GM15510 (cell line): ENCODE measurements around the gene CAPN15.

Experiments
- POLR2A ChIP-seq: IDR thresholded peaks from 3 replicates; pipeline ENCODE4 v1.6.1; 2011; ENCODE audit warnings: borderline replicate concordance; ENCODE audit not compliant: insufficient read length; ENCODE audit errors: extremely low read depth

CAPN15 gene

GRCh38 chr16:592518-593306 is 65.2 kb downstream of the CAPN15 start:
- TF ChIP-seq POLR2A: no peak

- TF ChIP-seq POLR2A: no peak
These were observed 65.9 kb downstream of the CAPN15 start for GRCh38 chr16:593406-593805.

- no peak for TF ChIP-seq POLR2A
These were observed 66.3 kb downstream of the CAPN15 start for GRCh38 chr16:593807-594206.

GRCh38 chr16:595094-595528 is 67.6 kb downstream of the CAPN15 start:
- TF ChIP-seq POLR2A: no peak

GRCh38 chr16:595942-596735 is 68.6 kb downstream of the CAPN15 start:
- TF ChIP-seq POLR2A: no peak

GRCh38 chr16:596736-597060 is 69.2 kb downstream of the CAPN15 start:
- no peak for TF ChIP-seq POLR2A

- no peak for TF ChIP-seq POLR2A
These were observed 71.6 kb downstream of the CAPN15 start for GRCh38 chr16:598823-599739.

GRCh38 chr16:600781-601180 is 73.3 kb downstream of the CAPN15 start:
- TF ChIP-seq POLR2A: no peak

- TF ChIP-seq POLR2A: no peak
These were observed 76.4 kb downstream of the CAPN15 start for GRCh38 chr16:603933-604332.
